ENCODE measurements around the gene HSD17B14. TPM values are rescaled to one million over a fixed set of nuclear protein-coding genes. Genes with fewer than 3 reads are reported as not detected.
"Not testable (repeated sequence)": the region's sequence is repeated elsewhere in the genome, so short reads cannot be mapped to it uniquely, and the experiment has no call there.

HSD17B14 gene
- total RNA-seq, 1 donor from 2014 or later, result 1.9 TPM

- ATAC-seq (ENCODE audit: poor library complexity) (no peak), DNase-seq (no peak)
- intact Hi-C loops (cut with DNase I), result loop anchor here (10.0 kb wide), 1 partner anchor 106 kb away; the partner anchor contains the start of gene NTN5
These were observed 55.5 kb downstream of the HSD17B14 start for GRCh38 chr19:48780631-48781391.

- ATAC-seq (ENCODE audit: poor library complexity), result no peak
- no peak for DNase-seq
- intact Hi-C loops (cut with DNase I), result loop anchor here (10.0 kb wide), 1 partner anchor 105 kb away; the partner anchor contains the start of gene NTN5
These were observed 56.7 kb downstream of the HSD17B14 start for GRCh38 chr19:48779636-48780035.

DNA sequence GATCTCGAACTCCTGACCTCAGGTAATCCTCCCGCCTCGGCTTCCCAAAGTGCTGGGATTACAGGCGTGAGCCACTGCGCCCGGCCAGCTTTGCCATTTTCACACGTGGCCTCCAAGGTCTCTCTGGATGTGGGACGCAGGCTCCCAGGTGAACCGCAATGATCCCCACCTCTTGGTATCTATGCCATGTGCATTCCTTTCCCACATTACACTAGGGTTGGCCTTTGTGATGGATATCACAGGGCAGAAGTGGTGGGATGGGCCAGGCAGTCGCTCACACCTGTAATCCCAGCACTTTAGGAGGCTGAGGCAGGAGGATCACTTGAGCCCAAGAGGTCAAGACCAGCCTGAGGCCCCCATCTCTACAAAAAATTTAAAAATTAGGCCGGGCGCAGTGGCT, 58.6 kb downstream of the HSD17B14 start:
- intact Hi-C loops (cut with DNase I), result no loop called here
- ATAC-seq (ENCODE audit: poor library complexity) (no peak), DNase-seq (no peak)

- intact Hi-C loops (cut with DNase I), result no loop called here
- DNase-seq (no peak), ATAC-seq (ENCODE audit: poor library complexity) (no peak)
These were observed 59.2 kb downstream of the HSD17B14 start for GRCh38 chr19:48777139-48777538.

- ATAC-seq (ENCODE audit: poor library complexity), result peak; percentile 81
- DNase-seq, result no peak
- intact Hi-C loops (cut with DNase I), result no loop called here
These were observed 63.8 kb downstream of the HSD17B14 start for GRCh38 chr19:48772503-48772953.

GRCh38 chr19:48770734-48771472, 65.4 kb downstream of the HSD17B14 start:
- intact Hi-C loops (cut with DNase I), result no loop called here
- no peak for ATAC-seq (ENCODE audit: poor library complexity)
- no peak for DNase-seq

GRCh38 chr19:48770266-48770665, 66.0 kb downstream of the HSD17B14 start:
- ATAC-seq (ENCODE audit: poor library complexity) (no peak), DNase-seq (no peak)
- intact Hi-C loops (cut with DNase I), result no loop called here

GRCh38 chr19:48768994-48769713, 67.1 kb downstream of the HSD17B14 start:
- intact Hi-C loops (cut with DNase I), result no loop called here
- no peak for DNase-seq
- ATAC-seq (ENCODE audit: poor library complexity), result no peak

DNA sequence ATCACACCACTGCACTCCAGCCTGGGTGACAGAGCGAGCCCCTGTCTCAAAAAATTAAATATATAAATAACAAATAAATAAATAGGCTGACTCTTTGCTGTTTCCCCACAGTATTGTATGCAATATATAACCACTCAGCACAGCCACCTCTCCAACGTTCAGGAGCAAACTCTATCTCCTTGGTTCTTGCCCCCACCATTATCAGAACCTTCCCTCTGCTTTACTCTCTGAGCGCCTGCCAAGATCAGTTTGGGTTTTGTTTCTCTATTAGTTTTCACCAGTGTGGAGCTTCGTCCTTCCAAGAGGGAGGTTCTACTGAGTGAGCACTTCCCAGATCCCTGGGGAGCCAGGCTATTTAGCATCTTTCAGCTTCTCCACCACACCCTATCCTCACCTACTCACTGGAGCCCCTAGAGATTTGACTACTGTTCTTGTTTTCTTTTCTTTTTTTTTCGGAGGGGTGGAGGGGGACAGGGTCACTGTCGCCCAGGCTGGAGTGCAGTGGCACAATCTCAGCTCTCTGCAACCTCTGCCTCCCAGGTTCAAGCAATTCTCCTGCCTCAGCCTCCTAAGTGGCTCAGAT, 68.0 kb downstream of the HSD17B14 start:
- intact Hi-C loops (cut with DNase I); DNase-seq; ATAC-seq (ENCODE audit: poor library complexity): not testable (repeated sequence)

DNA sequence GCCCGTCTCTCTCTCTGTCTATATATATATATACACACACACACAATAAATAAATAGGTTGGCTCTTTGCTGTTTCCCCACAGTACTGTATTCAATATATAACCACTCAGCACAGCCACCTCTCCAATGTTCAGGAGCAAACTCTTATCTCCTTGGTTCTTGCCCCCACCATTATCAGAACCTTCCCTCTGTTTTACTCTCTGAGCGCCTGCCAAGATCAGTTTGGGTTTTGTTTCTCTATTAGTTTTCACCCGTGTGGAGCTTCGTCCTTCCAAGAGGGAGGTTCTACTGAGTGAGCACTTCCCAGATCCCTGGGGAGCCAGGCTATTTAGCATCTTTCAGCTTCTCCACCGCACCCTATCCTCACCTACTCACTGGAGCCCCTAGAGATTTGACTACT, 70.5 kb downstream of the HSD17B14 start:
- intact Hi-C loops (cut with DNase I); ATAC-seq (ENCODE audit: poor library complexity); DNase-seq: not testable (repeated sequence)

Other genes with a start within 250 kb of the HSD17B14 start
- gene SPACA4, start 229.7 kb downstream of the HSD17B14 start, total RNA-seq, result not detected
- not detected for gene FAM83E, start 221.4 kb downstream of the HSD17B14 start, total RNA-seq
- gene RPL18, start 217.3 kb downstream of the HSD17B14 start, total RNA-seq, result 526 TPM
- 7.6 TPM for gene SPHK2, start 217.0 kb downstream of the HSD17B14 start, total RNA-seq
- gene DBP, start 199.1 kb downstream of the HSD17B14 start, total RNA-seq, result 14.5 TPM
- 7.5 TPM for gene CA11, start 190.3 kb downstream of the HSD17B14 start, total RNA-seq
- not detected for gene NTN5, start 163.5 kb downstream of the HSD17B14 start, total RNA-seq
- not detected for gene FUT2, start 140.5 kb downstream of the HSD17B14 start, total RNA-seq
- 4.8 TPM for gene MAMSTR, start 116.8 kb downstream of the HSD17B14 start, total RNA-seq
- gene RASIP1, start 95.9 kb downstream of the HSD17B14 start, total RNA-seq, result 15.1 TPM
- gene IZUMO1, start 89.6 kb downstream of the HSD17B14 start, total RNA-seq, result 0.73 TPM
- 1.8 TPM for gene FUT1, start 83.8 kb downstream of the HSD17B14 start, total RNA-seq
- gene FGF21, start 81.0 kb downstream of the HSD17B14 start, total RNA-seq, result not detected
- 59.5 TPM for gene BCAT2, start 25.5 kb downstream of the HSD17B14 start, total RNA-seq
- 17.7 TPM for gene PLEKHA4, start 32.1 kb upstream of the HSD17B14 start, total RNA-seq
- 60.4 TPM for gene PPP1R15A, start 35.9 kb upstream of the HSD17B14 start, total RNA-seq
- gene TULP2, start 62.3 kb upstream of the HSD17B14 start, total RNA-seq, result not detected
- gene NUCB1, start 63.8 kb upstream of the HSD17B14 start, total RNA-seq, result 237 TPM
- gene DHDH, start 97.2 kb upstream of the HSD17B14 start, total RNA-seq, result not detected
- gene BAX, start 118.4 kb upstream of the HSD17B14 start, total RNA-seq, result 21.5 TPM
- 748 TPM for gene FTL, start 128.8 kb upstream of the HSD17B14 start, total RNA-seq
- gene GYS1, start 156.8 kb upstream of the HSD17B14 start, total RNA-seq, result 100 TPM
- gene RUVBL2, start 157.4 kb upstream of the HSD17B14 start, total RNA-seq, result 41.7 TPM
- gene LHB, start 180.6 kb upstream of the HSD17B14 start, total RNA-seq, result not detected
- gene CGB3, start 187.8 kb upstream of the HSD17B14 start, total RNA-seq, result not detected
- gene CGB2, start 195.4 kb upstream of the HSD17B14 start, total RNA-seq, result not detected
- not detected for gene CGB1, start 200.4 kb upstream of the HSD17B14 start, total RNA-seq
- gene CGB5, start 207.4 kb upstream of the HSD17B14 start, total RNA-seq, result not detected
- not detected for gene CGB8, start 212.6 kb upstream of the HSD17B14 start, total RNA-seq
- not detected for gene CGB7, start 221.3 kb upstream of the HSD17B14 start, total RNA-seq
- 0.48 TPM for gene NTF4, start 228.3 kb upstream of the HSD17B14 start, total RNA-seq
- 0.86 TPM for gene KCNA7, start 236.2 kb upstream of the HSD17B14 start, total RNA-seq
- 105 TPM for gene SNRNP70, start 249.0 kb upstream of the HSD17B14 start, total RNA-seq